KOPT-K1 (cell line): ENCODE results near the gene BRI3.
A peak's percentile ranks its signal among the peaks of the same experiment; 100 is the strongest.

Experiments
- H3K27ac ChIP-seq: fragments of 200-600 bp; sonication (generic); 2 replicates; pipeline ENCODE4 v1.5.1; 2016; ENCODE audit warnings: antibody characterized with exemption, mild to moderate bottlenecking, low read depth, low read length; ENCODE audit not compliant: poor library complexity, severe bottlenecking
- H3K36me3 ChIP-seq: fragments of 200-600 bp; sonication (generic); 2 replicates; pipeline ENCODE4 v1.5.1; 2017; ENCODE audit warnings: antibody characterized with exemption, mild to moderate bottlenecking, low read length, moderate library complexity; ENCODE audit not compliant: insufficient read depth
- H3K9me3 ChIP-seq: fragments of 200-600 bp; sonication (generic); 2 replicates; pipeline ENCODE4 v1.5.1; 2017; ENCODE audit warnings: antibody characterized with exemption, low read length, mild to moderate bottlenecking; ENCODE audit not compliant: insufficient read depth, poor library complexity, severe bottlenecking

Gene BRI3

GRCh38 chr7:98278408-98278807 lies 3.1 kb upstream of the BRI3 start:
- no peak overlapping the region for H3K27ac ChIP-seq
- no peaks in the 10 kb centered on the region for H3K9me3 ChIP-seq
- H3K36me3 ChIP-seq: no peaks in the 10 kb centered on the region

DNA sequence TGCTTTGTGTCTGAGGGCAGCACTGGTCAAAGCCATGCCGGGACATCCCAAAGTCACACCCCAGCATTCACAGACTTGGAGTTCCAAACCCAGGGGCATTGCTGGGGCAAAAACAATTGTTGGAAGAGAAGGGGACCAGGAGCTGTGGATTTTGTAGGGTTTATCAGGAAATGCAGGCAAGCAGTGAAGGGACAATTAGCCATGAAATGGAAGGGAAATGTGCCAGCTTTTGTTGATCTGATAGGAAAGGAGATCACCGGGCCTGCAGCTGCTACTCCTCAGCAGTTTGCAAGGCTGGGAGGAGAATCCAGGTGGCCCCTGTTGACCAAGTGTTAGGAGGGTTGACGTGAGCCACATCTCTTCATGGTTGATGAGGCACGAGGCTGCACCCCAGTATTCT lies 2.5 kb upstream of the BRI3 start:
- Histone ChIP-seq H3K36me3 (no peaks in the 10 kb centered on the region; the same call in 1 of the 2 replicates), H3K9me3 (no peaks in the 10 kb centered on the region), H3K27ac (no peak overlapping the region)

GRCh38 chr7:98280296-98280695 lies 1.2 kb upstream of the BRI3 start:
- H3K9me3 ChIP-seq: no peaks in the 10 kb centered on the region
- peak overlapping the region; percentile 49 for H3K27ac ChIP-seq

GRCh38 chr7:98281757-98282606 lies 496 bp downstream of the BRI3 start:
- Histone ChIP-seq H3K27ac (peak overlapping the region; percentile 60), H3K36me3 (no peaks in the 10 kb centered on the region; the same call in 1 of the 2 replicates), H3K9me3 (no peaks in the 10 kb centered on the region)

More at GRCh38 chr7:98280296-98280695, 1.2 kb upstream of the BRI3 start:
- H3K36me3 ChIP-seq: no peaks in the 10 kb centered on the region; the same call in 1 of the 2 replicates

GRCh38 chr7:98282703-98283102 lies 1.2 kb downstream of the BRI3 start:
- H3K27ac ChIP-seq: no peak overlapping the region
- H3K36me3 ChIP-seq: no peaks in the 10 kb centered on the region; the same call in 1 of the 2 replicates
- H3K9me3 ChIP-seq: no peaks in the 10 kb centered on the region

DNA sequence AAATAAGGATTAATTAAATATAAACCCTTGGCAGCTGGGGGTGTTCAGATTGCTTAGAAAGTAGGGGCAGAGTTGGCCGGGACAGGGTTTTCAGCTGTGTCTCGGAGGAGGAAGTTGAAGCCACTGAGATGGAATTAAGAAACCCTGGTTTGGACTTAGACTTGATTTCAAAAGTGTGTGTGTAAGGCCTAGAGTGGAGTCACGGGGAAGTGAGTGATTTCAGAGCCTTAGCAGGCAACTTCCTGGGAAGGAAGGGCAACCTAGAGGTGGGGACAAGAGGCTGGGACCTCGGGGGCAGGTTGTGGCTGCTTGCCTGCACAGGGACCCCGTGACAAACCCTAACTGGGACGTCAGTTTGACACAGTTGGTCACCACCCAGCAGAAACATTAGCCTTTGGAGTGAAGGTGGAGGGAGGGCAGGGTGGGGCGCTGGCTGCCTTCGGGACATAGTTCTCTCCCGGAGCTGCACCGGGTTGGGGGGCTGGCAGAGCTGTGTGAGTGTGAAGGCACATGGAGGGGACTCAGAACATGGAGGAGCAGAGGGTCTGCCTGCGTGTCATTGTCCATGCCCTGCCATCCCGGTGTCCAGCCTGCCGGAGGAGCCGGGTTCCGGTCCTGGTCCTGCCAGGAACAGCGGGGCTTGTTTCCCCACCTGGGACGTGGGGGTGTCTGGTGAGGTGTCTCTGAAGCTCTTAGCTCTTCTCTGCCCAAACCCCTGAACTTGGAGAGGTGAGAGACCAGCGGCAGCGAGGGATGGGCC lies 1.8 kb downstream of the BRI3 start:
- Histone ChIP-seq H3K9me3 (no peaks in the 10 kb centered on the region), H3K27ac (no peak overlapping the region), H3K36me3 (no peaks in the 10 kb centered on the region; the same call in 1 of the 2 replicates)

GRCh38 chr7:98283887-98284222 lies 2.4 kb downstream of the BRI3 start:
- Histone ChIP-seq H3K36me3 (no peaks in the 10 kb centered on the region; the same call in 1 of the 2 replicates), H3K9me3 (no peaks in the 10 kb centered on the region), H3K27ac (no peak overlapping the region)

- no peaks in the 10 kb centered on the region for H3K9me3 ChIP-seq
- no peak overlapping the region for H3K27ac ChIP-seq
- no peaks in the 10 kb centered on the region; the same call in 1 of the 2 replicates for H3K36me3 ChIP-seq
Measured at GRCh38 chr7:98284335-98285036, 3.0 kb downstream of the BRI3 start.

- Histone ChIP-seq H3K36me3 (no peaks in the 10 kb centered on the region; the same call in 1 of the 2 replicates), H3K27ac (no peak overlapping the region), H3K9me3 (no peaks in the 10 kb centered on the region)
Measured at GRCh38 chr7:98285157-98286092, 3.9 kb downstream of the BRI3 start.

DNA sequence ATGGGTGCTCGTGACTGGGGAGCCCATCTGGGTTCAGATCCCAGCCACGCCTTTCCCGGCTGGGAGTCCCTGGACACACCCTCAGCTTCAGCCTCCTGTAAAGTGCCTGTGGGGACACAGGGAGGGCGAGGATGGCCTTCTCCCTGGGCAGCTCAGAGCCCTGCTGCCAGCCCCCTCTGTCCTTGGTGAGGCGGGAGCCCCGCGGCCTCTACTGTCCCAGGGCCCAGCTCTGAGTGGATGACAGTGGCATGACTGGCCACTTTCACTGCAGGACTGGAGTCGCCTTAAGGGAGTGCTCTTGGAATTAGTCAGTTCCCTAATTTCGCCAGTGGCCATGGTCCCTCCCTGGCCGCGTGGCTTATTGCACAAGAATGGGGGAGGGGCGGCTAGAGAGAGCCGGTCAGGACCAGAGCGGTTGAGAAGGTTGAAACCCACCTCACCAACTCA lies 4.6 kb downstream of the BRI3 start:
- H3K9me3 ChIP-seq: no peaks in the 10 kb centered on the region
- no peak overlapping the region for H3K27ac ChIP-seq
- no peaks in the 10 kb centered on the region; the same call in 1 of the 2 replicates for H3K36me3 ChIP-seq

DNA sequence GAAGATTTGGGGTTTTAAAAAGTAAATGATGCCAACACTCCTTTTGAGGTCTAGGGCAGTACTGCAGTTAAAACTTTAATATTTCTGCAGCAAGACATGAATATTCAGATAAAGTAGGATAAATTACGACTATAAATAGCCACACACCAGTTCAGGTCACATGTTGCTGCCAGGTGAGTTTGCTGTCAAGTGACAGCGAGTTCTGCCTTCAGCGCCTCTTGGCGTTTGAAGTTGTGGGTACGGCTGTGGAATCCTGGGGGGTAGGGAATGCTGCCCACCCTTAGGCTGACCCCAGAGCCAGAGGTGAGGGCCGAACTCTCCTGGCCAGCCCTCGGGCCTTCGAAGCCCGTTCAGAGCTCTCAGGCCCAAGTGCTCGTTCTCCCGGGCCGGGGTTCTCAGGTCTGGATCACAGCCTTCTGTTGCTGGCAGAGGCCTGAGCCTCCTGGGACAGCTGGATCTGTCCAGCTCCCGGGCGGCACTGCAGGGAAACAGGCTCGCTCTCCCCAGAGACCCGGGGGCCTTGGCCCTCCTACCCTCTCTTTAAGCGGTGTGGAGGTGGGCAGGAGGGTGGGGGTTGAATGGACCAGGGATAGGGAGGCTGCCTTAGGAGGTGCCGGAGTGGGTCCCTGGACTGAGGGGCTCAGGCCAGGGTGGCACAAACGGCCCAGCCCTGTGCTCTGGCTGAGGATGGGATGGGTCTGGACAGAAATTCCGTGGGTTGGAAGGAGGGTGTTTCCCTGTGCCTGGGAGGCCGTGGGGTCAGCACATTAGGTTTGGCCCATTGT lies 5.4 kb downstream of the BRI3 start:
- no peak overlapping the region for H3K27ac ChIP-seq
- peaks cover 3% of the 10 kb centered on the region; the same call in 1 of the 2 replicates for H3K36me3 ChIP-seq
- no peaks in the 10 kb centered on the region for H3K9me3 ChIP-seq

GRCh38 chr7:98287486-98287959 lies 6.0 kb downstream of the BRI3 start:
- peaks cover 9% of the 10 kb centered on the region for H3K36me3 ChIP-seq

GRCh38 chr7:98288064-98288823 lies 6.8 kb downstream of the BRI3 start:
- no peaks in the 10 kb centered on the region for H3K9me3 ChIP-seq
- peaks cover 15% of the 10 kb centered on the region for H3K36me3 ChIP-seq
- no peak overlapping the region for H3K27ac ChIP-seq

More at GRCh38 chr7:98287486-98287959, 6.0 kb downstream of the BRI3 start:
- Histone ChIP-seq H3K27ac (no peak overlapping the region), H3K9me3 (no peaks in the 10 kb centered on the region)
